HG03571 (cell line): ENCODE results near the gene CCDC68.
"Not testable (repeated sequence)": the region's sequence is repeated elsewhere in the genome, so short reads cannot be mapped to it uniquely, and the experiment has no call there.

Source experiments
- ATAC-seq: cut with Tn5 transposase; IDR thresholded peaks from one replicate; pipeline ENCODE4 v1.9.1; 2021; ENCODE audit not compliant: unreplicated experiment

The CCDC68 gene

DNA sequence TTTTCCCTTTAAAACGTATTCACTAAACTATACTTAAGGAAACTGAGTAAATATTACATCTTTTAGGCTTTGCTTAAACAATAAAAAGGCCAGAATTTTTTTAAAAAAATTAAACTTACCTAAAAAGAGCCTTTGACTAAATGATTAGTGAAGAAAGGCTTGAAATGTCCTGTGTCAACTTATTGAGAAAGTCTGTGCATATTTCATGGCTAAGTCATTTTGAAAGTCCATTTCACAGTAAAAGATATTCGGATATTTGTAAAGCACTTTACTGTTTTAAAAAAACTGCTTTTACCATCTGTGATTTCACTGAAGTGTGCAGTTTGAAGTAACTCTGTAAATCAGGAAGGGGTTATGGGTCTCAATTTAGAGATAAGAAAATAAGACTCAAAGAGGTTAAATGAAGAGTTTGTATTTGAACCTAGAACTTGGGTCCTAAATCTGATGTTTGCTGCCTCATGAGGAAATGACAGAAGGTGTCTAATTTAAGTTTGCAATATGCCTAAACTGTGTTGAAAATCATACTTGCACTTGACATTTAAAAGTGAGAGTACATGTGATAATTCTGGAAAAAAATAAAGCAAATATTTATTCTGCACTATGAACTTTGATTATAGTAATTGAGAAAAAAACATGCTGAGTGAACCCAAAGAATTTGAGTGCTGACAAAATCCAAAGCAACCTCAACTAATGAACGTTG, 80.5 kb downstream of the CCDC68 start:
- ATAC-seq, result no peak

GRCh38 chr18:54878159-54878622, 81.1 kb downstream of the CCDC68 start:
- no peak for ATAC-seq

DNA sequence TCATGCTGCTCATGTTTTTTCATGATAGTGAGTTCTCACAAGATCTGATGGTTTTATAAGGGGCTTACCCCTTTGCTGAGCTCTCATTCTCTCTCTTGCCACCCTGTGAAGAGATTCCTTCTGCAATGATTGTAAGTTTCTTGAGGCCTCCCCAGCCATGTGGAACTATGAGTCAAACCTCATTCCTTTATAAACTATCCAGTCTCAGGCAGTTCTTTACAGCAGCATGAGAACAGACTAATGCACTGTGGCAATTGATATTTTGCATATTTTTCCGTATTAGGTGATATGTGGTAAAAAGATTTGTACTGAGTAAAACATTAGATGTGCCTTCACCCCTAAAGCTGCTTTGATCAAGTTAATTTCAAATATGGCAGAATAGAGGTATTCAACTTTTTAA, 82.2 kb downstream of the CCDC68 start:
- no peak for ATAC-seq

GRCh38 chr18:54875063-54875462, 84.2 kb downstream of the CCDC68 start:
- ATAC-seq, result no peak

DNA sequence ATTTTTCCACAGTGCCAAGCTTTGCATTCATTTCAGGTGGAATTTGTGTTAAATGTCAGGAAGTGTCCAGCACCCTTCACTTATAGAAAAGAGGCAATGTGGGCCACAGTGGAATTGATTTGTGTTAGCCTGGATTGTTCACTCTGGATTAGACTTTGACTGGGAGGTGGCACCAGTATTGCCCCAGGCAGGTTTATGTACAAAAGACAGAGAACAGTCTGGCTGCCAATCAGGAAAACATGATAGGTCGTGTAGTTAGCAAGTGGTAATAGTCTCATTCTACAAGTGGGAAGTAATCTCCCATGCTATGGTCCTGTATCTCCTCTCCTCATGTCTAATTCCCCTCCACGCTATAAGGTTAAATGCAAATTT, 85.4 kb downstream of the CCDC68 start:
- no peak for ATAC-seq

DNA sequence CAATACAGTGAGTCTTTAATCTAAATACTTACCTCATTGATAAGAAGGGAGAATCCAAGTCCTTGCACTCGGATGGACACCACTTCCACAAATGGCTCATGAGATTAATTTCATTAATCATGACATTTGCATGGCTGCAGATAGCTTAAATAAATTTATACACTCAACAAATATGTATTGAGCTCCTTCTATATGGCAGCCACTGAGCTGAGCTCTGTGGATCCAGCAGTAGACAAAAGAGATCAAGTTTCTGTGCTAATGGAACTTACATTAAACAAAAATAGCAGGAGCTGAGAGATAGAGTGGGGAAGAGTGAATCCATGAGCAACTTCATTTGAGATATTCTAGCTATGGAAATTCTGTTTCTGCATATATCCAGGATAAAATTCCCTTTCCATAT, 86.6 kb downstream of the CCDC68 start:
- ATAC-seq, result no peak

GRCh38 chr18:54871231-54871630, 88.0 kb downstream of the CCDC68 start:
- no peak for ATAC-seq

DNA sequence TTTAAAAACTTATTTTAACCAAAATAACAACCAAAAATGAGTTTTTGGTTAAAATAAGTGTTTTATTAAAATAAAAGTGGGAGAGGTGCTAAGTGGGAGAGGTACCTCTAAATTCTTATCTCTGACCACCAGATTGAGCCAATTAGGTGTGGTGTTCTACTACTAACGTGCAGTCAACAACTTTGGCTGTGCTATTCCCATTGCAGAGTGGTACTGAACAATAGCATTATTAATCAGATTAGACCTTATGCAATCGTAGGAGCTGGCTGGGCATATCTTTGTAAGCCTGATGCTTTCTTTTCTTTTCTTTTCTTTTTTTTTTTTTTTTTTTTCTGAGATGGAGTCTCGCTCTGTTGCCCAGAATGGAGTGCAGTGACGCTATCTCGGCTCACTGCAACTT, 92.1 kb downstream of the CCDC68 start:
- ATAC-seq, result no peak

GRCh38 chr18:54860941-54861340, 98.3 kb downstream of the CCDC68 start:
- ATAC-seq, result no peak

GRCh38 chr18:54859667-54860421, 99.4 kb downstream of the CCDC68 start:
- no peak for ATAC-seq

DNA sequence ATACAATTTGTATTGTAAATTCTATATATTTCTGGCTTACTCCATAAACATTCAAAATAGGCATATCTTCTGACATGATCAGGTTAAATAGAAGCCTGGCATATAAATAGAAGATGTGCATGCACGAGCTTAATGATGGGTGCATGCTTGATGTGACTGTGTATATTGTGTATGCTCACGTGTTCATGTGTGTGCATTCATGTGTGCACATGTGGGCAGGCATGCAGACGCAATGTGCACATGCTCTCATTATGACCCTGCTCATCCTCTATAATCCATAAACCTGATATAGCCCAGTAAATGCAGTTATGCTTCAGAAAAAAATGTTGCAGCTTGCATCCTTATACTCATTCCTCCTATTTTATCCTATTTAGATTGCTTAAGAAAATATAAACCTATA, 101.8 kb downstream of the CCDC68 start:
- no peak for ATAC-seq

GRCh38 chr18:54856105-54856646, 103.1 kb downstream of the CCDC68 start:
- no peak for ATAC-seq

DNA sequence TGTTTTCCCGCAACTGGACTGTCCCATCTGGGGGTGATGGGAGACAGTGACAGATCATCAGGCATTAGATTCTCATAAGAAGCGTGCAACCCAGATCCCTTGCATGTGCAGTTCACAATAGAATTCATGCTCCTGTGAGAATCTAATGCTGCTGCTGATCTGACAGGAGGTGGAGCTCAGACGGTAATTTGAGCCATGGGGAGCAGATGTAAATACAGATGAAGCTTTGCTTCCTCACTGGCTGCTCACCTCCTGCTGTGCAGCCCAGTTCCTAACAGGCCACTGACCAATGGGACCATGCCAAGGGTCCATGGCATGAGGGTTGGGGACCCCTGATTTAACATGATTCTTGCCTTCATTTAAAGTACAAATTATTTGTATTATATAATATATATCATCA, 104.2 kb downstream of the CCDC68 start:
- ATAC-seq, result not testable (repeated sequence)

DNA sequence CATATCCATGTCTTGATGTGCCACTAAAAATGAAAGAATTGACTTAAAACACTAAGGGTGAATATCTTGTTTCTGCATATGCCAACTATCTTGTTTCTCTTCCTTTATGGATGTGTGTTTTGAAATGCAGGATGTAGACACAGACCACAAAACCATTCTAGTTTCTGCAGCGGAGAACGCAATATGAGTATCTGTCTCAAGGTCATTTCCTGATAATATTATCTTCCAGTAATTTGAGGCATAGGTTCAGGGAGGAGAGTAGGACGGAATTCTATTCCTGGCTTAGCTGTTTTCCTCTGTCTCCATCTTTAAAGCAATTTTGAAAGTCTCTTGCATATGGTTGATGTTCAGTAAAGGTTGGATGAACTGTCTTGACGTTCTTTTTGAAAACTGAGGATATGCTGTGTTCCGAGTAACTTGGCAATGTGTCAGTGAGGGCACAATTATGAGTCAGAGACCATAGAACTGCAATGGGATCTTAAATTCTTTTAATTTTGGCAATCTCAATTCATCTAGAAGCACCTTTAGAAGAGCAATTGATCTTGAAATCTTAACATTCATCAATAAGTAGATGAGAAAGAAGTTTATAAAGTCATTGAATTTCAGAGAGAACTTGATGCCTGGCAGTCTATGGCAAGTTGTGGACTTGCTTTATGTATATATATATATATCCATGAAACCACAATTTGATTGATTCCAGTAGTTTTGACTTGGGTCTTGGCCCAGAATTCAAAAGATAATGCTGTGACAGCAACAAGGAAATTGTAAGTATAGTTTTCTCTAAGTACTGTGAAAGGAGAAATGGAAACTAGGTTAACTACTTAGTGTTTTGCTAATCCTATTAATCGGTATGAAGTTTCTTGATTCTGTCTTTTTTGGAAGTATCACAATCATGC, 106.2 kb downstream of the CCDC68 start:
- ATAC-seq, result no peak
